ENCODE measurements around the gene AMH. TPM values are rescaled to one million over a fixed set of nuclear protein-coding genes. Genes with fewer than 3 reads are reported as not detected.
A peak's percentile ranks its signal among the peaks of the same experiment; 100 is the strongest.

Gene AMH
- total RNA-seq, 1 donor from 2014 or later: 0.26 TPM

DNA sequence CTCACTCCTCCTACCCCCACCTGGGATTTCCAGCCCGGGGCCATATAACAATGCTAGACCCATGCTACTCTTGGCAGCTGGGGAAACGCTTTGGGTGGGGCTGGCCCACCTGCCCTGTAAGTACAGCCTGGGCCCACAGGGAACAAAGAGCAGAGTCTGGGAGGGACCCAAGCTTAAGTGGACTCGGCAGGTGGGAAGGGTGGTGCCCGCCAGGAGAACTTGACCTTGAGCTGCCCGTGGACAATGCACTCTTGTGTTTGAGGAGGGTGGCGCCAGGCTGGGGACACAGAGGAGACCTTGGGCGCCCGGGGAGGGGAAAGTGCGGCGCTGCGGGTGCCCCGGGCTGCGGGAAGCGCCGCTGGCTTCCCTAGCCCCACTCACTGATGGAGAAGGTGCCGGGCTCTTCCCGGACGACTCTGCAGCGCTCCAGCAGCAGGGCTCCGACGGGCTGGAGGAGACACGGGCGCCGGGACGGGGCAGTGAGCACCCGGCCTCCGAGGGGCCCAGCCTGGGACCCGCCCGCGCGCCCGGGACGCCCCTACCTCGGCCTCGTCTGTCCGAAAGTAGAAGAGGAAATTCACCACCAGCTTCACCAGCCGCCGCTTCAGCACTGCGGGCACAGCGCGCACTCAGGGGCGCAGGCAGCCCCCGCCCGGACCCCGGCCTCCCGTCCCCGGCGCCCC, 13.6 kb upstream of the AMH start:
- H3K36me3 ChIP-seq (ENCODE audit: control insufficient read depth, insufficient read depth, low read length): peaks cover 18% of the 10 kb centered on the region
- no peak for FAIRE-seq
- peak; percentile 6 for DNase-seq (ENCODE audit: low read depth)
- H3K4me3 ChIP-seq (ENCODE audit: low read depth, low read length): peak overlapping the region; percentile 78
- no peaks in the 10 kb centered on the region for H3K27me3 ChIP-seq (ENCODE audit: control insufficient read depth, insufficient read depth, low read length)
- TF ChIP-seq, protein P1, sequence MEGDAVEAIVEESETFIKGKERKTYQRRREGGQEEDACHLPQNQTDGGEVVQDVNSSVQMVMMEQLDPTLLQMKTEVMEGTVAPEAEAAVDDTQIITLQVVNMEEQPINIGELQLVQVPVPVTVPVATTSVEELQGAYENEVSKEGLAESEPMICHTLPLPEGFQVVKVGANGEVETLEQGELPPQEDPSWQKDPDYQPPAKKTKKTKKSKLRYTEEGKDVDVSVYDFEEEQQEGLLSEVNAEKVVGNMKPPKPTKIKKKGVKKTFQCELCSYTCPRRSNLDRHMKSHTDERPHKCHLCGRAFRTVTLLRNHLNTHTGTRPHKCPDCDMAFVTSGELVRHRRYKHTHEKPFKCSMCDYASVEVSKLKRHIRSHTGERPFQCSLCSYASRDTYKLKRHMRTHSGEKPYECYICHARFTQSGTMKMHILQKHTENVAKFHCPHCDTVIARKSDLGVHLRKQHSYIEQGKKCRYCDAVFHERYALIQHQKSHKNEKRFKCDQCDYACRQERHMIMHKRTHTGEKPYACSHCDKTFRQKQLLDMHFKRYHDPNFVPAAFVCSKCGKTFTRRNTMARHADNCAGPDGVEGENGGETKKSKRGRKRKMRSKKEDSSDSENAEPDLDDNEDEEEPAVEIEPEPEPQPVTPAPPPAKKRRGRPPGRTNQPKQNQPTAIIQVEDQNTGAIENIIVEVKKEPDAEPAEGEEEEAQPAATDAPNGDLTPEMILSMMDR (IDR thresholded peaks at IDR 0.05; ENCODE audit: insufficient read depth, low read length, severe bottlenecking): no peak

DNA sequence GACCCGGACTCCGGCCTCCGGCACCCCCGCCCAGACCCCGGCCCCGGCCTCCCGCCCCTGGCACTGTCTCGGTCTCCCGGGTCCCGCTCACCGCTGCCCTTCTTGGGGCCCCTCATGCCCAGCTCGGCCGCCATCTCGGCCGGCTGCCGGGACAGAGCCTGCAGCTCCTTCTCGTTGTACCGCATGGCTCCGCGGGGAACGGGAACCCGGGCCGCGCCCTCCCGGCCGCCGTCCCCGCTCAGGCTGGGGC, 13.1 kb upstream of the AMH start:
- no peak for DNase-seq (ENCODE audit: low read depth)
- FAIRE-seq: no peak

DNA sequence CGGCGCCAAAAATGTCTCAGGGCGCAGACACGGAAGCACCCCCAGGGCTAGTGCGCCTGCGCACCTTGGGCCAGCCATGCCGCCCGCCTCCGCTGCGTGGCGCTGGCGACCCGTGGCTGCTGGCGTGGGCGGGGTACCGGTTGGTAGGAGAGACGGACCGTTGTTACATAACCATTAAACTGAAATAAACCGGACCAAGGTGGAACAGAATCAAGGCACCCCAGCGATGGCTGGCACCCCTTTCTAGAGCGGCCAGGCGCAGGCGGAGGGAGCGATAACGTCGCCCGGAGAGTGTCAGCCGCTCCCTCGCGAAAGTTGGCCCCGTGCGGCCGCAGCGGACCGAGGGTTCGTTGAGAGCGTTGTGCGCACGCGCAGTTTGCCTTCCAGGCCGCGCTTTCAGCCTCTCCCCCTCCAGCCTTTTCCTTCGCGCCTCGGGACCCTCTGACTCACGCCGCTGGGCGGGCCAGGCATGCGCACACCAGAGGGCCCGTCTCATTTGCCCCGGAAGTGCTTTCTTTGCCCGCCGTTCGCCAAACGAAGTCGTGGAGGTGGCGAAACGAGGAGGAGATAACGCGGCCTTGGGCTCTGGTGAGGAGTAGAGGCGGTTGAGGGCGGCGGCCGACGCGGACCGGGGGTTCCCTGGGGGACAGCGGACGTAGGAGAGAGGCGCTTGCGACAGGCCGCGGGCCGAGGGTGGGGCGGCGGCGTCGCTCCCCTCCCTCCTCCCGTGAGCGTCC, 12.6 kb upstream of the AMH start, which contains the start of the genes PLEKHJ1 and SF3A2:
Gene PLEKHJ1, minus strand, starts transcription at position 16 of the 737 bp plus-strand sequence. CDS start 81 bp downstream, outside the sequence.
Gene SF3A2, plus strand, starts transcription at position 511 of the 737 bp plus-strand sequence. CDS start 6,595 bp downstream, outside the sequence.
- DNase-seq (ENCODE audit: low read depth) (peak; percentile 90), FAIRE-seq (no peak)
- TF ChIP-seq, protein P1 (IDR thresholded peaks at IDR 0.05; ENCODE audit: insufficient read depth, low read length, severe bottlenecking): peak; percentile 99

More for the DNA sequence above, 13.1 kb upstream of the AMH start:
- H3K4me3 ChIP-seq (ENCODE audit: low read depth, low read length): peak overlapping the region; percentile 78
- no peaks in the 10 kb centered on the region for H3K27me3 ChIP-seq (ENCODE audit: control insufficient read depth, insufficient read depth, low read length)
- peaks cover 18% of the 10 kb centered on the region for H3K36me3 ChIP-seq (ENCODE audit: control insufficient read depth, insufficient read depth, low read length)
- TF ChIP-seq, protein P1 (IDR thresholded peaks at IDR 0.05; ENCODE audit: insufficient read depth, low read length, severe bottlenecking): no peak

DNA sequence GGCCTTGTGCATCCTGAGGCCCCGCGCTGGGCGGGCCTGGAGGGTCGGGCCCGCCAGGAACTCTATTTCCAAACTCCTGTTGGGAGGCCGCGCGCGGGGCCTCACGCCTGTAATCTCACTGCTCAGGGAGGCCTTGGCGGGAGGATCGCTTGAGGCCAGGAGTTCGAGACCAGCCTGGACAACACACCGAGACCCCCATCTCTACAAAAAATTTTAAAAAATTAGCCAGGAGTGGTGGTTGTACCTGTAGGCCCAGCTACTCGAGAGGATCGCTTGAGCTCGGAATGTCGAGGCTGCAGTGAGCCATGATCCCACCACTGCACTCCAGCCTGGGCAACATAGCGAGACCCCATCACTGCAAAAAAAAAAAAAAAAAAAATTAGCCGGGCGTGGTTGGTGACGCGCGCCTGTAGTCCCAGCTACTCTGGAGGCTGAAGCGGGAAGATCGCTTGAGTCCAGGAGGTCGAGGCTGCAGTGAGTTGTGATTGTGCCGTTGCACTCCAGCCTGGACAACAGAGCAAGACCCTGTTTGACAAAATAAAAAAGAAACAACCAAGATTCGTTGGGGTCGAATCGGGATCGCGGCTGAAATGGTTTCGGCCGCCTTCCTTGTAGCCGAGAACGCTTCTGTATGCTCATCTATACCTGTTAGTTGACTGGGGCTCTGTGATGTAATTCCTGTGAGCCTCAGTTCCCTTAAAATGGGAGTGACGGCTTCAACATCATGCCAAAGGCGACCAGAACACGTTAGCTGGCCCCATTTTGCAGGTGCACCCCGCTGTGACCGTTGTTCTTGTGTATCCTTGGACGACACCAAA, 11.9 kb upstream of the AMH start:
- peak overlapping the region; percentile 78 for H3K4me3 ChIP-seq (ENCODE audit: low read depth, low read length)
- FAIRE-seq: no peak

More for the DNA sequence above, 12.6 kb upstream of the AMH start, which contains the start of the genes PLEKHJ1 and SF3A2:
- Histone ChIP-seq H3K36me3 (ENCODE audit: control insufficient read depth, insufficient read depth, low read length) (peaks cover 18% of the 10 kb centered on the region), H3K27me3 (ENCODE audit: control insufficient read depth, insufficient read depth, low read length) (no peaks in the 10 kb centered on the region), H3K4me3 (ENCODE audit: low read depth, low read length) (peak within 1 kb of the TSS; percentile 78)

DNA sequence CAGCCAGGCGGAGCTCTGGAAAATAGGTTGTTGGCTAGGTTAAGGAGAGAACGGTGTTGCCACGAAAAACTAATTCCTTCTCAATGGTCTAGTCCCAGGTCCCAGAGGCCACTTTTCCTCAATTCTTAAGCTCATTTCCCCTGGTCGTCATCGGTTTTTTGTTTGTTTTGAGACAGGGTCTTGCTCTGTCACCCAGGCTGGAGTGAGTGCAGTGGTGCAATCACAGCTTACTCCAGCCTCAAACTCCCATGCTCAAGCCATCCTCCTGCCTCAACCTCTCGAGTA, 11.3 kb upstream of the AMH start:
- FAIRE-seq: no peak

More for the DNA sequence above, 11.9 kb upstream of the AMH start:
- TF ChIP-seq, protein P1 (IDR thresholded peaks at IDR 0.05; ENCODE audit: insufficient read depth, low read length, severe bottlenecking): no peak
- DNase-seq (ENCODE audit: low read depth): no peak
- Histone ChIP-seq H3K36me3 (ENCODE audit: control insufficient read depth, insufficient read depth, low read length) (peaks cover 19% of the 10 kb centered on the region), H3K27me3 (ENCODE audit: control insufficient read depth, insufficient read depth, low read length) (no peaks in the 10 kb centered on the region)

More for the DNA sequence above, 11.3 kb upstream of the AMH start:
- peaks cover 19% of the 10 kb centered on the region for H3K36me3 ChIP-seq (ENCODE audit: control insufficient read depth, insufficient read depth, low read length)
- DNase-seq (ENCODE audit: low read depth): no peak
- no peaks in the 10 kb centered on the region for H3K27me3 ChIP-seq (ENCODE audit: control insufficient read depth, insufficient read depth, low read length)
- H3K4me3 ChIP-seq (ENCODE audit: low read depth, low read length): peak overlapping the region; percentile 78
- TF ChIP-seq, protein P1 (IDR thresholded peaks at IDR 0.05; ENCODE audit: insufficient read depth, low read length, severe bottlenecking): no peak

Measured in bronchial epithelial cell (primary cell).